Endothelial cell of umbilical vein (primary cell): ENCODE data around the gene ATP6AP2. TPM values are rescaled to one million over a fixed set of nuclear protein-coding genes. Genes with fewer than 3 reads are reported as not detected.

Experiments
- BruUV-seq: library from RNA; stranded (reverse); fragments of 400-500 nt; replicated peaks from 2 replicates; lab custom pipeline; 2021; lab: Mats Ljungman, UMichigan
- CTCF ChIA-PET: fragments of 300-600, 350-600 bp; sonication (Branson Sonifier 250); formaldehyde crosslinking; loops from one replicate; lab custom pipeline; 2021; ENCODE audit warnings: antibody characterized with exemption, inconsistent platforms; lab: Charles Lee
- POLR2A ChIA-PET: fragments of 300-600, 350-600 bp; sonication (Branson Sonifier 250); formaldehyde crosslinking; loops from one replicate; lab custom pipeline; 2021; ENCODE audit warnings: antibody characterized with exemption, inconsistent platforms; lab: Charles Lee
- DNase-seq: peaks from one replicate; pipeline ENCODE4 v3.0.0-alpha.2; 2011; ENCODE audit warnings: low read depth, low spot score
- FAIRE-seq: peaks from 2 replicates; lab custom pipeline; 2011; peaks lifted over from hg19 to GRCh38; lab: Jason Lieb, UNC
- H2AFZ ChIP-seq: 2 replicates; pipeline ENCODE4 v1.6.0; 2012; ENCODE audit warnings: low read depth, low read length, control low read depth, inconsistent platforms
- H3K27ac ChIP-seq: 2 replicates; pipeline ENCODE4 v1.5.1; 2011; ENCODE audit warnings: low read depth, mild to moderate bottlenecking, control low read depth, low read length, moderate library complexity; ENCODE audit not compliant: insufficient read depth
- H3K27me3 ChIP-seq, 2 experiments: 2 replicates each; pipeline versions ENCODE4 v1.6.0 to v1.6.1; 2011; ENCODE audit warnings: low read length in 2 of 2, mixed read lengths in 1 of 2; ENCODE audit not compliant: control insufficient read depth in 2 of 2, insufficient read depth in 2 of 2
- H3K36me3 ChIP-seq, 2 experiments: 2 replicates in 1 of 2; 3 replicates in 1 of 2; pipeline ENCODE4 v1.5.1; 2011; ENCODE audit warnings: low read length in 2 of 2, mild to moderate bottlenecking in 1 of 2, moderate library complexity in 1 of 2; ENCODE audit not compliant: control insufficient read depth in 2 of 2, insufficient read depth in 2 of 2; ENCODE audit errors: extremely low read depth in 1 of 2
- H3K4me1 ChIP-seq: 3 replicates; pipeline ENCODE4 v1.5.1; 2011; ENCODE audit warnings: mild to moderate bottlenecking, low read length; ENCODE audit not compliant: control insufficient read depth, insufficient read depth; ENCODE audit errors: extremely low read depth
- H3K4me2 ChIP-seq: 2 replicates; pipeline ENCODE4 v1.6.1; 2011; ENCODE audit warnings: low read length, control low read depth, mixed read lengths; ENCODE audit not compliant: insufficient read depth
- H3K4me3 ChIP-seq, 3 experiments: fragments of 200-600 bp in 1 of 3; sonication (generic), shearing (Covaris generic) in 1 of 3; replicated peaks in 1 of 3; 2 replicates each; pipeline ENCODE4 v1.5.1; 2011 to 2016; ENCODE audit warnings: control low read depth in 3 of 3, low read length in 3 of 3, mild to moderate bottlenecking in 2 of 3, inconsistent platforms in 1 of 3, low read depth in 1 of 3, moderate library complexity in 1 of 3; ENCODE audit not compliant: insufficient read depth in 1 of 3
- H3K79me2 ChIP-seq: 2 replicates; pipeline ENCODE4 v1.6.0; 2012; ENCODE audit warnings: low read length, inconsistent platforms; ENCODE audit not compliant: control insufficient read depth, insufficient read depth
- H3K9ac ChIP-seq: replicated peaks from 2 replicates; pipeline ENCODE3; 2011; ENCODE audit warnings: low read length, control low read depth; ENCODE audit not compliant: insufficient read depth; ENCODE audit errors: extremely low read depth
- H3K9me1 ChIP-seq: replicated peaks from 3 replicates; pipeline ENCODE4 v1.6.0; 2011; ENCODE audit warnings: mild to moderate bottlenecking, low read length; ENCODE audit not compliant: control insufficient read depth, insufficient read depth; ENCODE audit errors: extremely low read depth
- H3K9me3 ChIP-seq: replicated peaks from 2 replicates; pipeline ENCODE4 v1.5.1; 2012; ENCODE audit warnings: low read length, inconsistent platforms; ENCODE audit not compliant: control insufficient read depth, insufficient read depth
- H4K20me1 ChIP-seq: replicated peaks from 2 replicates; pipeline ENCODE3; 2011; ENCODE audit warnings: mild to moderate bottlenecking, low read length; ENCODE audit not compliant: control insufficient read depth, insufficient read depth; ENCODE audit errors: extremely low read depth
- EZH2 ChIP-seq: IDR thresholded peaks from 2 replicates; pipeline ENCODE4 v1.6.1; 2012; ENCODE audit warnings: borderline replicate concordance, low read depth, mild to moderate bottlenecking, moderate library complexity, low read length, inconsistent platforms; ENCODE audit not compliant: severe bottlenecking
- FOS ChIP-seq: IDR thresholded peaks from 2 replicates; pipeline ENCODE4 v1.6.1; 2011; ENCODE audit warnings: mild to moderate bottlenecking, low read length, moderate library complexity, borderline replicate concordance; ENCODE audit not compliant: insufficient read depth
- GATA2 ChIP-seq: IDR thresholded peaks from 2 replicates; pipeline ENCODE4 v1.7.0; 2011; ENCODE audit warnings: low read depth, mild to moderate bottlenecking, moderate library complexity, mixed read lengths, low read length; ENCODE audit not compliant: insufficient read length, insufficient read depth
- JUN ChIP-seq: IDR thresholded peaks from 2 replicates; pipeline ENCODE4 v1.6.1; 2011; ENCODE audit warnings: borderline replicate concordance, low read depth; ENCODE audit not compliant: insufficient read length, insufficient read depth
- MYC ChIP-seq: IDR thresholded peaks from one replicate; pipeline ENCODE4 v1.6.1; 2011; ENCODE audit warnings: mild to moderate bottlenecking, low read depth, low read length
- POLR2A ChIP-seq: IDR thresholded peaks from 2 replicates; pipeline ENCODE4 v1.6.1; 2012; ENCODE audit warnings: low read depth, mild to moderate bottlenecking, control low read depth, low read length
- POLR2AphosphoS5 ChIP-seq: IDR thresholded peaks from 2 replicates; pipeline ENCODE4 v1.6.1; 2012; ENCODE audit warnings: low read depth, mild to moderate bottlenecking, control low read depth, low read length, moderate library complexity; ENCODE audit not compliant: insufficient read depth
- dilution Hi-C: fragments of 300-500 bp; cut with MboI; formaldehyde crosslinking; loops from one replicate; pipeline ENCODE4 v1.15.0; 2019; ENCODE audit warnings: low sequenced_read_pairs; ENCODE audit not compliant: extremely low pct_ligation_motif_present
- intact Hi-C: fragments of 100-400 bp; cut with micrococcal nuclease; formaldehyde crosslinking; loops from one replicate; pipeline ENCODE4 v1.10.0; 2022
- polyA plus RNA-seq, 4 experiments: library from polyadenylated mRNA; depleted of rRNA in 3 of 4; stranded (reverse) in 3 of 4; unstranded in 1 of 4; fragments of >200 nt; gene quantifications; 2 replicates each; pipeline versions ENCODE4 v1.2.1 to v1.2.3, GENCODE V29; 2011 to 2012; ENCODE audit warnings: missing spikeins in 1 of 4
- total RNA-seq: library from RNA; stranded (reverse); gene quantifications from 2 replicates; pipeline ENCODE4 v1.2.3, GENCODE V29; 2021
- TF ChIP-seq, protein P1 (sequence below), 2 donors: IDR thresholded peaks; 1 replicate in 1 of 2; 2 replicates in 1 of 2; pipeline ENCODE4 v1.5.1; 2011; ENCODE audit warnings: low read length in 2 of 2, mild to moderate bottlenecking in 2 of 2, moderate library complexity in 2 of 2, control low read depth in 1 of 2, inconsistent platforms in 1 of 2, low read depth in 1 of 2; ENCODE audit not compliant: insufficient read depth in 1 of 2; ENCODE audit errors: extremely low read depth in 1 of 2
- TF ChIP-seq, protein P2 (sequence below): IDR thresholded peaks from 2 replicates; pipeline ENCODE4 v1.6.1; 2011; ENCODE audit not compliant: insufficient read depth, insufficient read length

Gene ATP6AP2
- total and polyA plus RNA-seq, 2 donors (not counting 3 experiments of a cell fraction or from before 2014, with no cell fraction given) = 84.6 to 95.9 TPM

DNA sequence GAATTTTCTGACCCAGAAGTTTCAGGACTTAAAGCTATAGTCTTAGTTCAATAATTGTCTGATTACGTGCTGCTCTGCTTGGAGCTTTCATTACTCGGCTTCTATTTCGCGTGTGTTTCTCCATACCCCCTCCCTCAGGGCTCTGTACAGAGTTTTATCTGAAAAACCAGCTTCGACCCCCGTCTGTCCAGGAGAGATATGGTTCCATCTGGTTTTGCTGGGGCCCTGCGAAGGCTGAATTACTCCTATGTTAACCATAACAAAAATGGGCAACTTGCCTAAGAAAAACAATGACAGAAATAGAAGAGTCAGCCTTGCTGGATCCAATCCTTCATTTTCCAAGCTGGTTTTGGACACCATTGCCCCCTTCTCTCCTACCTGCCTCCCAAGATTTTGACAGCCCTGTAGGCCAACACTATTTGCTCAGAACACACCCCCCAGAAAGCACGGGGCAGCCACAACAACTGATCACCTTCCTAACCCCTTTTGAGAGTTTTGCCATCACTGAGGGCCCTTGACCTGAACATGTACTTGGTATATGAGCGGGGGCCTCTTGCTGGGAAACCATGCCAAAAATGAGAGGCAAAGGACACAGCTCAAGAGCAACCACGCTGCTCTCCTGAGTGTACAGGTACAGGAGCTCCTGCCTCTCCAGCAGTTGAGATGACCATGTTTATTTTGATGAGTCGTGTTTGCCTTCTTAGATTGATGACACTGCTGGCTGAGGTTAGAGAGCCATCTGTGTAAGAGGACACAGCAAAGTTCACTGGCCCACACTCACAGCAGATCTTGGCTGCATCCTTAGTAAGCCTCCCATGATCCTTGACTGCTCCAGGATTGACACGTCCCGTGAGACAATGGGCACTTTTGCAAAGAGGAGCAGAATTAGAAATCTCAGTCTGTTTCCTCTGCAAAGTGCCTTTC, 36.2 kb upstream of the ATP6AP2 start:
- peak overlapping the region; percentile 62 for H2AFZ ChIP-seq
- BruUV-seq = no TSS peak
- intact Hi-C loops = loop anchor here (1.0 to 5.0 kb wide), 6 partner anchors 102 to 571 kb away; partner anchors contain the start of gene CXorf38
- H3K4me1 ChIP-seq = peaks cover 14% of the 10 kb centered on the region
- peak overlapping the region; percentile 74 for H3K4me2 ChIP-seq
- dilution Hi-C loops = no loop called here
- peak overlapping the region; percentile 83 for H3K27ac ChIP-seq
- H3K4me3 ChIP-seq = peak overlapping the region in 1 of 3 experiments; percentile 30
- FAIRE-seq = peak; percentile 78
- CTCF ChIA-PET = interaction anchor here (0.5 to 2.5 kb wide), 37 partner anchors 10 to 1254 kb away, joined by 3 to 22 read pairs (median 4); partner anchors contain the start of genes ATP6AP2 and CXorf38
- TF ChIP-seq, protein P1, sequence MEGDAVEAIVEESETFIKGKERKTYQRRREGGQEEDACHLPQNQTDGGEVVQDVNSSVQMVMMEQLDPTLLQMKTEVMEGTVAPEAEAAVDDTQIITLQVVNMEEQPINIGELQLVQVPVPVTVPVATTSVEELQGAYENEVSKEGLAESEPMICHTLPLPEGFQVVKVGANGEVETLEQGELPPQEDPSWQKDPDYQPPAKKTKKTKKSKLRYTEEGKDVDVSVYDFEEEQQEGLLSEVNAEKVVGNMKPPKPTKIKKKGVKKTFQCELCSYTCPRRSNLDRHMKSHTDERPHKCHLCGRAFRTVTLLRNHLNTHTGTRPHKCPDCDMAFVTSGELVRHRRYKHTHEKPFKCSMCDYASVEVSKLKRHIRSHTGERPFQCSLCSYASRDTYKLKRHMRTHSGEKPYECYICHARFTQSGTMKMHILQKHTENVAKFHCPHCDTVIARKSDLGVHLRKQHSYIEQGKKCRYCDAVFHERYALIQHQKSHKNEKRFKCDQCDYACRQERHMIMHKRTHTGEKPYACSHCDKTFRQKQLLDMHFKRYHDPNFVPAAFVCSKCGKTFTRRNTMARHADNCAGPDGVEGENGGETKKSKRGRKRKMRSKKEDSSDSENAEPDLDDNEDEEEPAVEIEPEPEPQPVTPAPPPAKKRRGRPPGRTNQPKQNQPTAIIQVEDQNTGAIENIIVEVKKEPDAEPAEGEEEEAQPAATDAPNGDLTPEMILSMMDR (IDR thresholded peaks at IDR 0.05; ENCODE audit: extremely low read depth in 1 of 2, insufficient read depth in 1 of 2, low read depth in 1 of 2, low read length in 2 of 2) = no peak
- TF ChIP-seq JUN (no peak), GATA2 (no peak), POLR2A (no peak), POLR2AphosphoS5 (no peak), MYC (no peak), FOS (no peak), EZH2 (no peak)
- TF ChIP-seq, protein P2, sequence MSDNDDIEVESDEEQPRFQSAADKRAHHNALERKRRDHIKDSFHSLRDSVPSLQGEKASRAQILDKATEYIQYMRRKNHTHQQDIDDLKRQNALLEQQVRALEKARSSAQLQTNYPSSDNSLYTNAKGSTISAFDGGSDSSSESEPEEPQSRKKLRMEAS = no peak
- DNase-seq = peak; percentile 26
- peaks cover 0 to 2% of the 10 kb centered on the region in 2 experiments for H3K27me3 ChIP-seq
- H3K9me3 ChIP-seq = no peaks in the 10 kb centered on the region
- no peaks in the 10 kb centered on the region for H3K79me2 ChIP-seq
- no peaks in the 10 kb centered on the region for H3K36me3 ChIP-seq
- POLR2A ChIA-PET = no interaction called here
- no peaks in the 10 kb centered on the region for H3K9me1 ChIP-seq
- H3K9ac ChIP-seq = peak overlapping the region; percentile 60
- no peaks in the 10 kb centered on the region for H4K20me1 ChIP-seq
